ENCODE data around the gene TSPAN18. TPM values are rescaled to one million over a fixed set of nuclear protein-coding genes. Genes with fewer than 3 reads are reported as not detected.

The TSPAN18 gene
- total RNA-seq, 1 donor from 2014 or later, result 23.2 TPM

DNA sequence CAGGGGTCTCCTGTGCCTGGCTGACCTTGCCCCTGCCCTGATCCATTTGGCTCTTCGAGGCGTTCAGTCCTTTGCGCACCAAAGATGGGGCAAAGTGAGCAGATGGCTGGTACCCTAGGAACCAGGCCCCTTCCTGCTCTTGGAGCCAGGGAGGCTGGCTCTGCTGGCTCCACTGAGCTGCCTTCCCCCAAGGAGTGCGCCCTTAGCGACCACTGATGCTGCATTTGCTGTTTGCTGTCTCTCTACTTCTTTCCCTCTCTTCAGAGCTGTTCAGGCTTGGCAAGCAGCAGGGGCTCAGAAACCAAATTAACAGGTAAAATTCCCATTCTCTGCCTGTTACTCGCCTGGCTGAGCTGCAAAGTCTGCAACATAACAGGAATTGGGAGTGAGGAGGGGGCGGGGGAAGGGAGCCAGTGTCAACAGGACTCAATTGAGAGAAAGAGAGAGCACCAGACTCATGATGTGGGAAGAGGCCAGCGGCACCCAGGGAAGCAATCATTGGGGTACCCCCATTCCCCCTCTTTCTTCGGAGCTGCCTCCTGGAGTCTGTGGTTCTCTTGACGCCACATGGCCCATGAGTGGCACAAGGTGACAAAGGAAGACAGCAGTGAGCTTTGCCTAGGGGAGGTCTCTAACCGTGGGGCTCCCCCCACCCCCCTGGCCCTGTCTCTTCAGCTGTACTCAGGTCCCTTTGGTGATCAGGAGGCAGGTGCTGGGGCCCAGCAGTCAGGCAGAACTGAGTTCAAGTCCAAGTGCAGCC lies 121.6 kb downstream of the TSPAN18 start:
- no peak for DNase-seq

DNA sequence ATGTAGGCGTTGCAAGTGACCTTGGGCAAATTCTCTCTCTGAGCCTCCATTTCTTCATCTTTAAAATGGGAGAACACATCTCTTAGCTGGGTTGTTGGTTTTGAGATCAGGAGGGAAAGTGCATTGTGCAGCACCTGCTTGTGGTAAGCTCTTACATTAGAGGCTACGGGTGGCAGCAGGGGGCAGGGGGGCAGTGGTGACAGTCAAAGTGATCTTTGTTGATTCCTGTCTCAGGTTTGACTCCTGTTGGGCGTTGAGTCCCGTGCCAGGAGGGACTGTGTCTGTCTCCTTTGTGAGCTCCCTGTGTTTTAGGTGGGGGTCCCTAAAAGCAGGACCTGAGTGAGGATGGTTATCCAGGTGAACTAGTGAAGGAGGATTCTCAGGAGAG lies 122.2 kb downstream of the TSPAN18 start:
- no peak for DNase-seq

DNA sequence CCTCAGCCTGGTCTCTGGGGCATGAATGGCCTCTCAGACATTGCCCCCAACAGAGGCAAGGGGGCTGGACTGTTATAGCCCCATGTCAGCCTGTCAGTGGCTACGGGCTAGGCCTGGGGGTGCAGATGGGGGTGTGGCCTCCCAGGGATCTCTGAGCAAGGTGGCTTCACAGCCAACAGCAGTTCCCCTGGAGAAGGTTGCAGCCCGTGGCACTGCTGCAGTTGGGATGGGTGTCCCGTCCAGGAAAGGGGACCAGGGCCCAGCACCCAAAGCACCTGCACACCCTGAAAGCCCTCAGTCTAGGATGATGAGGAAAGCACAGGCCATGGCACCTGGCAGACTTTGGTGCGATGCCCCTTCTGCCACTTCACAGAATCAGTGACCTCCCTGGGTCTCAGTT lies 122.7 kb downstream of the TSPAN18 start:
- no peak for DNase-seq

DNA sequence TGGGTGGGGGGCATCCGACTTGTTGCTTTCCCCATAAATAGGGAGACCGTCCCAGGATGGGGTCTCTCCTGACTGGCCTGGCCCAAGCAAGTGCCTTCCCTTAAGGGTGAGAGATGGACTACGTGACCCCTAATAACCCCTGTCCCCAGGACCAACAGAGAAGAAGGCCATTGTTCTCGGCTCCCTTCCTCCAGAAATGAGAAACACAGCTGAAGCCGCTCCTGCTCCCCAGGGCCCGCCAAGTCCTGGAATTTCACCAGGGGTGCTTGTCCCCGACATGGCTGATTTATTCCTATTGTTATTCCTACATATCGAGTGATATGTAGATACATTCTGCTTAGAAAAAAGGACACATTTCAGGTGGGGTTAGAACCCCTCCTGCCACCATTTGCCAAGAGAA lies 123.2 kb downstream of the TSPAN18 start:
- DNase-seq, result no peak

DNA sequence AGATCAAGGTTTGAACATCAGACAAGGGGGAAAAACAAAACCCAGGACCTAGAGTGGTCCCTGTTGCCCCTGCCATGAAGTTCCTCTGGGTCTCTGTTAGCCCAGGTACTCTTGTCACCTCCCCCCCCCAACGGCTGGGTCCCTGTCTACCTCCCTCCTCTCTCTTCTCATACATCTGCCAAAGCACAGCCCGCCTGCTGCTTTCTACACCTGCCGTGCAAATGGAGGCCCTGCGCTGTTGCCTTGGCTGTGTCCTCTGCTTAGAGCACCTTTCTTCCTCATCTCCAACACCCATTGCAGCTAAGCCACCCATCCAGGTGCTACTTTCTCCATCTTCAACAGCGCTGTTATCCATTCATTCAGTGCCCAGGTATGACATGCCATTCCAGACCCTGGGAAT lies 124.7 kb downstream of the TSPAN18 start:
- DNase-seq, result no peak

GRCh38 chr11:44852159-44852747 lies 125.5 kb downstream of the TSPAN18 start:
- no peak for DNase-seq

DNA sequence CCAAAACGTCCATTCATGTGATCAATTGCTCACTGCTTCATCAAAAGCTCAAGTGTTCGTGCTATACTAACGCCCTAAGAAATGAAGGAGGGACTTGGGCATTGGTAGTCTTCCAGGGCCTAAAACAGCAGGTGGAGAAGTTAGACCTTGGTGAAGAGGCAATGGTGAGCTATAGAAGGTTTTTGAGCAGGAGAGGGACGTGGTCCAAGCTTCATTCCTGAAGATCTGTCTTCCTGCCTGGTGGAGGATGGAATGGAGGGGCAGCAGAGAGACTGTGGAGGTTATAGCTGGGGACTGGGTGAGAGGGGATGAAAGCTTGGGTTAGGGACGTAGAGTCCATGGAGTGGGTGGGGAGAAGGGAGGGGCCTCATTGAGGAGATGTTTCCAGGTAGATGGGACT lies 126.2 kb downstream of the TSPAN18 start:
- no peak for DNase-seq

DNA sequence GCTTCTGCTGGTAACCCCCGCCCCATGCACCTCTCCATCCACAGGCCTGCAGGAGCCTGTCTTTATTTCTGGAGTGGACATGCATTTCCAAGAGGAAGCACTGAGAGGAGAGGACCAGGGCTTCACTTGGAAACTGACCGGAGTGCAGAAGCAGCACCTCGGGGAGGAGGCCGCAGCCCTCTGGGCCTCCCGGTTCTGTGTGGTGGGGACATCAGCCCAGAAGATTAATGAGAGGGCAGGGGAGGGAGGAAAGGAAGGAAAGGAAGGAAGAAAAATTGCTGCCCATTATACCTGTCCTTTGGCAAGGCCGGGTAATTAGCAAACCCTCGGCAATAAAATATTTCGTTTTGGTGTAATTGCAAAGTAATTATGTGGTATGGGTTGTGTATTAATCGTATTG lies 126.9 kb downstream of the TSPAN18 start:
- DNase-seq, result no peak

DNA sequence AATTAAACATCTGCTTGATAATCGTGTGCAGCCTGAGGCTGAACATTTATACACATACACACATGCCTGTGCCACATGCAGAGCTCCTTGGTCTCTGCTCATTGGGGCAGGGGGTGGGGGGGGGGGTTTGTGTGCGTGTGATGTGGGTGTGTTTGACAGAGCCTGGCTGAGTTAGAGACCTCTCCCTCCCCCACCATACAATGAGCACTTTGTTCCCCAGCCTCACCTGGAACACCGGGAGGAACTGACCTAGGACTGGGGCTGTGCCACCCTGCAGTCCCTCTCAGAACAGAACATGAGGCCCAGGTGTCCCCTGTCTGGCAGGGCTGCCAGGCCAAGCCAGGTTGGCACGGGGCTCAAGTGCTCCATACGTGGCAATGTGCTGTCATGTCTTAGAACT lies 127.3 kb downstream of the TSPAN18 start:
- DNase-seq, result no peak

DNA sequence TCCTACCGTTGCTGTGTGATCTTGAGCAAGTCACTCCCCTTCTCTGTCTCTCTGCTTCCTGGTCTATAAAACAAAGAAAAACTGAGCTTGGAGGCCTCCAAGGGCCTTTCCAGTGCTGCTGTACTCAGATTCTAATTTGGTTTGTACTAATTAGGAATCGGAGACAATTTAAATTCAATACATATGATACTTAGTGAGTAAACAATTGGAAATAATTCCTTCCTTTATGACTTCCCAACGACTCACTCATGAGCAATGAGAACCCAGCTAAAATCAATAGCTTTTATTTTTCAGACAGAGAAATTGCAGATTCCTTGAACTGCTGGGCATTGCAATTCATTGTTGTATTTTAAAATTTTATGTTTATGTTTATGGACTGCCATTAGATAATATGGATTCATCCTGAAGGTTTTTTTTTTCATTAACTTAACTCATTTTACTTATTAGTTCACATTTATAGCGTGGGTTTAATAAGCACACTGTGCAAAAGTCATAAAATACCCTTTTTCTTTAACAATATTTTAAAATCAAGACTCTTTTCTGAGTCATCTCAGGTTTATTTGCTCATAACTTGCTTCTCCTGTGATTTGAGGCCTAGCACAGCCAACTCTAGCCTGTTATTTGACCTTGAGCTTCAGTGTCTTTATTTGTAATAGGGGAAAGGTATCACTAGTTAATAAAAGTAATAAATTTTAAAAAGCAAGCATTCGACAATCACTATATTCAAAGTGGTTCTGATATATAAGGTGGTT lies 128.2 kb downstream of the TSPAN18 start:
- DNase-seq, result no peak

GRCh38 chr11:44855493-44855849 lies 128.7 kb downstream of the TSPAN18 start:
- no peak for DNase-seq

DNA sequence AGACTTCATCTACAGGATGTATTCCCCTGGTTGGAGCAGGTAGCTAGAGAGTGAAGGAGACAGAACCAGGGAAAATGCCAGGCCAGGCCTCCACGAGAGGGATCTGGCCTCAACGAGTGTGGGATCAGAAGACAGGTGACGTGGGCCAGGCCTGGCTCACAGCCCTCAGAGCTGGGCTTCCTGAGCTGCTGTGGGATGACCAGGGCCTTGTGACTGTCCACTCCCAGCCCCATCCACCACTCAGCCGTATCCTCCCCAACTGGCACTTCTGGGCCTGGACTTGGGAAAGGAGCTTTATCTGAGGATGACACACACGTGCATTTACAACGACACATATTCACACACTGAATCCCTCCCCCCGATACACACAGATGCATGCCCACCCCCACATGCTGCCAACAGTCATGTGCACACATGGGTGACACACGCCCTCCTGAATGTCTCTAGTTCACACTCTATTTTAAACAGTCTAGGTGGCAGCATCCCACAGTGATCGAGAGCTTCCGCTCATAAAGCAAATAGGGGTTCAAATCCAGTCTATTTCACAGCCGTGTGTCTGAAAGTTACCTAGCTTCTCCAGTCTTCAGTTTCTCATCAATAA lies 130.8 kb downstream of the TSPAN18 start:
- no peak for DNase-seq

- DNase-seq, result no peak
These were observed 132.2 kb downstream of the TSPAN18 start for GRCh38 chr11:44858796-44859527.

DNA sequence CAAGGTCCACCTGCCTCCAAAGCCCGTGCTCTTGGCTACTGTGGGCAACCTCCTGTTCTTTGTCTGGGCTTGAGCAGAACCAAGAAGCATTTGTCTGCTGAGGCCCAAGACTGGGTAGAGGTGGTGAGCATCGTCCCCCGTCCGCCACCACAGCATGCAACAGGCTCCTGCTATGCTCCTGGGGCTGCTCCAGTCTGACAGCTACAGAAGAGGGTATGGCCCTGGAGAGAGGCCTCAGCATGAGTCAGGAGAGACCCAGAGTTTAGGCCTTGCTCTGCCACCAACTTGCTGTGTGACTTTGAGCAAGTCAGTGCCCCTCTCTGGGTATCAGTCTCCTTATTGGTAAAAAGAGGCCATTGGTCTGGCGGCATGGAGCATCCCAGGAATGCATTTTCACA lies 132.8 kb downstream of the TSPAN18 start:
- no peak for DNase-seq

GRCh38 chr11:44860346-44860745 lies 133.6 kb downstream of the TSPAN18 start:
- no peak for DNase-seq

DNA sequence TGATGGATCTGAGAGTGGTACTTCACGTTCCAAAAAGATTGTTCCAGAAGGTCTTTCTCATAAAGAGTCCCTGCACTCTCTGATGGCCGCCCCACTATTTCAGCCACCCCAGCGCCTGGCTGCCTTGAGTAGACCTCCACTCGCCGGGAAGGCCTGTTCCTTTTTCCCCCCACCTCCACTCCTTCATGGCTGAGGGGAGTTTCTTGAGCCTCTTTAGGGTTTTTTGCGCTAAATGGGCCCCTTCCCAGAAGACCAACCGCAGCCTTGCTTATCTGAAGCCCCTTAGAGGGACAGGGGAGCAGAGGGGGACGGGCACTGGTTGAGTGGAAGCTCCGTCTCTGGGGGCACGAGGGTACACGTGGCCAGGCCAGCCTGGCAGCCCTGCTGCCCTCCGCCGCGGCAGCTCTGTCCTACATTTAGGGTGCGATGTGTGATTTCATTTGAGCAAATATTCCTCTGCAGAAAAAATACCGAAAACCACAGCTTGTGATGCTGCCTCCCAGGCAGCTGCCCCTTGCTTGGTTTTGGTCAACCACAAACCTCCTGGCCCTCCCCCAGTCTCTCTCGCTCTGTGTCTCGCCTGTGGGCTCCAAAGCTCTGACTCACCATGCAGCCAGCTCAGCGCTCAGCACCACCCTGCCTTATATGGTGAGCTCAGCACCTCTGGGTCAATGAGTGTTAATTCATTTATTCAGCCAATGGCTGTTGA lies 135.2 kb downstream of the TSPAN18 start:
- DNase-seq, result peak; percentile 64

- DNase-seq, result peak; percentile 32
These were observed 135.9 kb downstream of the TSPAN18 start for GRCh38 chr11:44862558-44863101.

DNA sequence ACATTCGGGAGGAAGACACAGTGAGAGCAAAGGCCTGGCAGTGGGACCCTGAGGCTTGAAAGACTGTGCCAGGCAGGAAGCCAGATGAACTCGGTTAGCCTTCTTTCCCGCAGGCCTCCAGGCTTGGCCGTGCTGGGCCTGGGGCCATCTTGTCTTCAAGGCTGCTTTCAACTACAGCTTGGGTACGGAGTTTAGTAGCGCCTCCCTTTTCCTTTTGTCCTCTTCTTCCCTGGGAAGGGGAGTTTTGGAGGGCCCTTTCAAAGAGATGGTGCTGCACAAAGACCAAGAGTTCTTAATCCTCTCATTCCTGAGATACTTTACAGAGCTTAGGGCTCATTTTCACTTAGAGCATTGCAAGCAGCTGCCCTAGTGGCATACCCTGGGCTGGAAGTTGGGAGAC lies 136.5 kb downstream of the TSPAN18 start:
- peak; percentile 64 for DNase-seq

GRCh38 chr11:44865866-44866272 lies 139.1 kb downstream of the TSPAN18 start:
- peak; percentile 22 for DNase-seq

- peak; percentile 59 for DNase-seq
These were observed 139.5 kb downstream of the TSPAN18 start for GRCh38 chr11:44866286-44866685.

DNA sequence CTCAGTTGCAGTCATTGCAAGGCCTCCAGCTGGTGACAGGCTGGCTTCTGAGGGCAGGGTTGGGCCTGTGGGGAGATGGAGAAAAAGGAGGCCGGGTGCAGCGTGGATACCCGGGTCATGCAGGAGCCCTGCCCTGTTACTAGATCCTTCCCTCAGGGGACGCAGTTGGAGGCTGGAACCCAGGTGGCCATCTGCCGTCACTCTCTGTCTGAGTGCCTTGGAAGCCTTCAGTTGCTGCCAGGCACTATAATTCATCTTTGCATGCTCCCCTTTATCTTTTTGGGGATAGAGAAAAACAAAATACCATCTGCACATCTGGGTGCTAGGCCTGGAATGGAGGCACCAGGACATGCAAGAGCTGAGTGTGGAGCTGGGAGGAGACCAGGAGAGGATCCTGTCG lies 141.3 kb downstream of the TSPAN18 start:
- DNase-seq, result no peak
